ENCODE data around the gene ZNF598.

The ZNF598 gene

DNA sequence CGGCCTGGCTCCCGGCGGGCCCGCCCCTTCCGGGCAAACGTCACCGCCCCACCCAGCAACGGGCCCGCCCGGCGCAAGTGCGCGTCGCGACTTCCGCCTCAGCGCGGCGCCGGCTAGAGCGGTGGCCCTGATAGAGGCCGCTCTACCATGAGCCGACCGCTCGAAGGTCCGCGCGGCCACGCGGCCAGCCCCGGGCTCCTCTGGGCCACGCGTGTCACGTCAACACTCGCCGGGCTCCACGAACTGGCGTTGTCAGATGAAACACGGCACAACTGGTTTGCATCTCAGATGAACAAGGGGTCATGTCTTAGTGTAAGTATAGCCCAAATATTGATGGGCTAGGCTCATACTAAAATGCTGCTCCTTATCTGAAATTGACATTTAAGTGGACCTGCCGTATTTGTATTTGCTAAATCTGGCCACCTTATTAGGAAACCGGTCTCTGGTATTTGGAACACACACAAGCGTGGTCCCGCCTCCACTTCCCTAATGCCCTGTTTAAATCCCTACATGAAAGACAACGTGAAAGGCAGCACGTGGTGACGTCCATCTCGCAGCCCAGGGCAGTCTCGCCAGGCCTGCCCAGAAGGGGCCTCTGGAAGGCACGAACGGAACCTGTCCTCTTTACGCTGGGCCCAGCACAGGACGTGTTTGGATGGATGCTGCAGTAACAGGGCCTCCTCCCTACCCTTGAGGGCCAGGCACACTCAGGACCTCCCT, at the start of gene ZNF598:
Gene ZNF598 (minus strand): TSS at position 31 of the 720 bp plus-strand sequence.
- DNase-seq (ENCODE audit: low read depth) = peak; percentile 75

GRCh38 chr16:2058872-2059271, 49.3 kb upstream of the ZNF598 start:
- no peak for DNase-seq (ENCODE audit: low read depth)

- DNase-seq (ENCODE audit: low read depth) = no peak
Measured at GRCh38 chr16:2058420-2058819, 48.8 kb upstream of the ZNF598 start.

DNA sequence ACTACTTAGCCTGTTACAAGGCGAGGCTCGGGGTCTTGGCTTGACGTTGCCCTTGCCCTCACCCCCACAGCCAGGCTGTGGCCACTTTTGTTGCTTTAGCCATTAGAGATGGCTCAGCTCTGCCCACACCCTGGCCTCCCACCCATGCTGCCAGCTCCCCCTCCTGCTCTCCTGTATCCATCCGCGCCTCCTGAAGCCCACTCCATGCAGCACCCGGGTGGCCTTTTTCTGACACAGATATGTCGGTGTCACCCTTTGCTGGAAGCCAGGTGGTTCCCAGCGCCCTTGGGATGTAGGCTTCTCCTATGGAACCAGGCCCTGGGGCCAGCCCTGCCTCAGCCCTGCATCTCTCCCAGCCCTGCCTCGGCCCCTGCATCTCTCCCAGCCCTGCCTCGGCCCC, 47.8 kb upstream of the ZNF598 start:
- no peak for DNase-seq (ENCODE audit: low read depth)

GRCh38 chr16:2056681-2057407, 47.2 kb upstream of the ZNF598 start:
- no peak for DNase-seq (ENCODE audit: low read depth)

DNA sequence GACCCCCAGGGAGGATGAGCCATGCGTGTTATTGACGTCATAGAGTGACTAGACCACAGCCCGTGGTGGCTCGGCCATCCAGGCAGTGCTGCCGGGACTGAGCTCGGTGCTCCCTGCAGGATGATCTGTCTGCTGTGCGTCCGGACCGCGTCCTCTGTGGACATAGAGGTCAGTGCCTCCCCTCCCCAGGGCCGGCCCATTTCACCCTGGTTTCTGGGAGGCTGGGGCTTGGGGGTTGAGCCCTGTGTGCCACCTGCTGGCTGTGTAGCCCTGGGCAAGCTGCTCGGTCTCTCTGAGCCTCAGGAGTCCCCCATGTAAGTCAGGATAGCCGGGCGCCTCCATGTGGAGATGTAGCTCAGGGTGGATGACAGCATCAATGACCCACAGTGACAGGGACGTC, 46.5 kb upstream of the ZNF598 start:
- no peak for DNase-seq (ENCODE audit: low read depth)

GRCh38 chr16:2054543-2055245, 45.1 kb upstream of the ZNF598 start:
- no peak for DNase-seq (ENCODE audit: low read depth)

GRCh38 chr16:2053897-2054296, 44.3 kb upstream of the ZNF598 start:
- no peak for DNase-seq (ENCODE audit: low read depth)

DNA sequence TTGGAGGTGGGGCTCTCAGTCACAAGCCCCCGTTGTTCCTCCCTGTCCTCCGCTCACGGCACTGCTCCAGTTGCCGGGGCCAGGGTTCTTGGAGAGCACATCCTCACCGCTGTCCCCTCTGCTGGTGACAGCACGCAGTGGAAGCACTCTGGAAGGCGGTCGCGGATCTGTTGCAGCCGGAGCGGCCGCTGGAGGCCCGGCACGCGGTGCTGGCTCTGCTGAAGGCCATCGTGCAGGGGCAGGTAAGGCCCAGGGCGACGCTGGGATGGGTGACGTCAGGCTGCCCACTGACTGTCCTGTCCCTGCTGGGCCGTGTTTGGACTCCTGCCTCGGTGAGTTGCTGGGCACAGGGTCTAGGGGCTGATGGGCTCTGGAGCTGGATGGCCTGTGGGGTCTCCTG, 43.6 kb upstream of the ZNF598 start:
- no peak for DNase-seq (ENCODE audit: low read depth)

DNA sequence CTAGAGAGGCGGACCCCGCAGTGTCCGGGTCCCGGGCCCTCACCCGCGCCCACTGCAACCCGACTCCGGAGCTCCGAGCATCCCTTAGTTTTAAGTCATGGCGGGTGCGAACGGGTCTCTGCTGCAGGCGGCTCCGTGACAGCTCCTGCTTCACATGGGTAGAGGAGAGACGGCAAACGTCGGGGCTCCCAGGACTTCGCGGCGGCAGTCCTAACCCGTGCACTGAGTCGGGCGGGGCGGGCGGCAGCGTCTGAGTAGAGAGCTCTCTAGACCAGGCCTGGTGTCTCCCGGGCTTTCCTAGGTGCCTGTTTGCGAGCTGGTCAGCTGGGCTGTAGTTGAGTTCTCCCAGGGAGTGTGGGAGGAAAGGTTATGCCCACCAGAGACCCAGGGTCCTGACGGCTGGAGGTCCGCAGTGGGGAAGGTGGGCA, 38.5 kb upstream of the ZNF598 start:
- DNase-seq (ENCODE audit: low read depth) = no peak

GRCh38 chr16:2047330-2048115, 37.9 kb upstream of the ZNF598 start, which contains the start of the genes NTHL1 and TSC2:
NTHL1 (minus strand) TSS chr16:2047834; CDS start chr16:2047823, 11 bp downstream.
TSC2 (plus strand) TSS chr16:2047985; CDS start chr16:2048616, 631 bp downstream.
- peak; percentile 87 for DNase-seq (ENCODE audit: low read depth)

DNA sequence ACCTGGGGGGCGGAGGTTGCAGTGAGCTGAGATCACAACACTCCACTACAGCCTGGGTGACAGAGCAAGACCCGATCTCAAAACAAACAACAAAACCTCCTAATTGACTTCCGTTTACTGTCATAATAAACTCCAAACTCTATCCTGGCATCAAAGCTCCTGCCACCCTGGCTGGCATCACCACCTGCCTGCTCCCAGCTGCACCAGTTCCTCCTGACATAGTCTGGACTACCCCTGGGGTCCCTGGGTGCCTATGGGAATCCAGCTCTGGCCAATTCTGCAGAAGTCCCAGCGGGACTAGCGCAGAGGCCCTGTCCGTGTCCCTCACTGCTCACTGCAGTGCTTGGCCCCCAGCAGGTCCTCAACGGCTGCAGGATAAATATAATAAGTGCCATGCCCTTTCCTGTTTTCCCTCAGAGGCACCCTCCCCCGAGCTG, 37.3 kb upstream of the ZNF598 start:
- DNase-seq (ENCODE audit: low read depth) = no peak

GRCh38 chr16:2045965-2046892, 36.6 kb upstream of the ZNF598 start:
- DNase-seq (ENCODE audit: low read depth) = no peak

- DNase-seq (ENCODE audit: low read depth) = no peak
Measured at GRCh38 chr16:2044541-2044940, 34.9 kb upstream of the ZNF598 start.

DNA sequence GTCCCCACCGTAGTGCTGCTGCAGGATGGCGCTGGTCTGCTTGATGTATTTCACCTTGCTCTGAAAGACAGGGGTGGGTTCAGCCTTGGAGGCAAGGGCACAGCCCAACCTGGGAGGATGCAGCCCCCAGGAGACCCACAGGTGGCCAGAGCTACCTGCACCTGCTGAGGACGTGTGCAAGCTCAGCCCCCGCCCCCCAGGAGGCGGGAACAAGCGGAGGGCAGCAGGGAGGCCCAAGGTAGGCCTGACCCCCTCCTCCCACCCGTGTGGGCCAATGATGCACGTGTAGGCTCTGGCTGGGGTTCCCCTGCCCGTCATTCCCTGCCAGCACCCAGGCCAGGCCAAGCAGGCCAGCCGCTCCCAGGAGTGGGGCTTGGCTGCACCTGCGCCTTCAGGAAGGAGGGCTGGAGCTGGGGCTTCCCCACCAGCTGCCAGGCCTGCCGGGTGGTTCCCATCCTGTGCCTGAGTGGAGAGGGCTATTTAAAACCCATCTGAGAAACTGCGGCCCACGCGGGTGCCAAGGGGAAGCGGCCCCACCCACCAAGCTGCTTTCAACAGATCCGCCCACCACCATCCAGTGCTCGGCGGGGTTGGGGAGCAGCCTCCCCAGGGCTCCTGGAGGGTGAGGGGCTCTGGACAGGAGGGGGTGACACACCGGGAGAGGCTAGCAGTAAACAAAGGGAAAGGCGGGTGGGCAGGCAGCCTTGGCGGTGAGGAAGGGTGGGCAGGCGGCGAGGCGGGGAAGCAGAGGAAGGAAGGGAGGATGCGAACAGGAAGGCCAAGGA, 34.2 kb upstream of the ZNF598 start:
- no peak for DNase-seq (ENCODE audit: low read depth)

DNA sequence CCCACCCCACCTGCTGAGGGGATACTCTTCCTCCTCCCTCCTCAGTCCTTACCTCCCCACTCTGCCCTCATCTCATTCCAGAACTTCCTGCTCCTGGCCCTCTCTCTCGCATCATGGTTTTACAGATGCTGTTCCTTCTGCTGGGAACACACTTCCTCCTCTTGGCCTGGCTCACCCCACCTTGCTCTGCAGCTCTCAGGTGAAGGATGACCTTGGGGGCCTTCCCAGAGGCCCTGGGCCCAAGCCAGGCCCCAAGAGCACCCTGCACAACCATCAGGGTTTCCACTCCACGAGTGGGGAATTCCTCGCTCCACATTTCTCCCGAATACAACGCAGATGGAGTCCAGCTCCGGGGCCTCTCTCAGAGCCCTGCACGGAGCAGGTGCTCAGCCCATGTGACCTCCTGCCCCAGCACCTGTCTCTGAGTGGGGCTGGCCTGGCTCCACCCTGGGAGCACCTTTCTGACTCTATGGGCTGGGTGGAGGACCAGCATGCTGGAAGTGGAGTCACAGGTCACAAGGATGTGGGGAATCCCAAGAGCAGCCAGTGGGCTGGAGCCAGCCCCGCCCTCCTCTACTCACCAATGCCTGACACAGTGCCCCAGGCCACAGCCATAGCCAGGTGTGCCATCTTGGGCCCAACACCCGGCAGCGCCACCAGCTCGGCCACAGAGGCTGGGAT, 33.5 kb upstream of the ZNF598 start:
- no peak for DNase-seq (ENCODE audit: low read depth)

- no peak for DNase-seq (ENCODE audit: low read depth)
Measured at GRCh38 chr16:2042171-2042985, 32.8 kb upstream of the ZNF598 start.

DNA sequence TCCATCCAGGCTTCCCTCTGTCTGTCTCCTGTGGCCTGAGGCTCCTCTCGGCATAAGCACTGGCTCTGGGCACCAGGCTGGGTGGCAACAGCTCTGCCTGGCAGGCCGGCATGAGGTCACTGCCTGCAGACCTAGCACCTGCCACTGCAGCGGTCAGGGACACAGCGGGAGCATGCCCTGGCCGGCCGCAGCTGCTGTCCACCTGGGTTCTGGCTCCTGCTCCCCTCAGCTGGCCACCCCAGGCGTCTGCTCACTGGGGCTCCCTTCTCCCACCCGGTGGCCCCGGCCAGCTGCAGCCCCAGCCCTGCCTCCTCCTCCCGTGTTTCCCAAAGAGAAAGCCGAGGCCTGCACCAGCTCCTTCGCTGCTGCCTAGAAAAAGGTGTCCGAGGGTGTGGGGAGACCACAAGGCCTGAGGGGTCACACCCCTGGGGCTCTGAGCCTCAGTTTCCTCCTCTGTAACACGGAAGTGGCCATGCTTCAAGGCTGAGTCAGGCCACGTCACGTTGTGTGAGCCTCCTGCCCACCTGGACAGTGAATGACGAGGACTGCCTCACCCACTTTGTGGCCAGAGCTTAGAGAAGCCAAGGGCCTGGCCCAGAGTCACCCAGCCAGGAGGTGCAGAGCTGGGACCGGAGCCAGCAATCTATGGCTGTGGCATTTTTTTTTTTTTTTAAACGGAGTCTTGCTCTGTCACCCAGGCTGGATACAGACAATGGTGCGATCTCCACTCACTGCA, 31.3 kb upstream of the ZNF598 start:
- DNase-seq (ENCODE audit: low read depth) = no peak
